Gastrocnemius medialis (tissue), 4 donors: ENCODE data around the gene SLC5A10. TPM values are rescaled to one million over a fixed set of nuclear protein-coding genes. Genes with fewer than 3 reads are reported as not detected.

Experiments used
- ATAC-seq, 2 donors: fragments of 150-250 bp; one replicate each; pipeline ENCODE4 v1.9.1; 2016
- DNase-seq, 2 donors: peaks; one replicate each; pipeline ENCODE4 v3.0.0-alpha.2; 2019
- H3K27ac ChIP-seq, 4 donors: fragments of 200-600 bp; sonication (generic); 1 replicate in 1 of 4; 2 replicates in 3 of 4; pipeline ENCODE4 v1.5.1; 2016 to 2018; ENCODE audit warnings: mild to moderate bottlenecking in 2 of 4, moderate library complexity in 1 of 4
- H3K27me3 ChIP-seq, 3 donors: fragments of 200-600 bp; sonication (generic) in 2 of 3; 1 replicate in 1 of 3; 2 replicates in 2 of 3; pipeline versions ENCODE4 v1.5.1 to v1.6.0; 2016 to 2019; ENCODE audit warnings: mild to moderate bottlenecking in 1 of 3, moderate library complexity in 1 of 3
- H3K36me3 ChIP-seq, 2 donors: fragments of 200-600 bp; sonication (generic) in 1 of 2; one replicate each; pipeline ENCODE4 v1.5.1; 2017 to 2018
- H3K4me1 ChIP-seq, 2 donors: fragments of 200-600 bp; sonication (generic) in 1 of 2; one replicate each; pipeline ENCODE4 v1.5.1; 2016 to 2017; ENCODE audit warnings: mild to moderate bottlenecking in 2 of 2
- H3K4me3 ChIP-seq, 4 donors: fragments of 200-600 bp; sonication (generic) in 3 of 4; 1 replicate in 1 of 4; 2 replicates in 3 of 4; pipeline ENCODE4 v1.5.1; 2016 to 2019; ENCODE audit warnings: mild to moderate bottlenecking in 2 of 4
- H3K9me3 ChIP-seq, 3 donors: fragments of 200-600 bp; sonication (generic) in 2 of 3; 1 replicate in 1 of 3; 2 replicates in 2 of 3; pipeline ENCODE4 v1.5.1; 2016 to 2019
- CTCF ChIP-seq, 5 experiments: fragments of 450-650 bp in 3 of 5; fragments of 200-600 bp in 2 of 5; sonication (generic) in 2 of 5; IDR thresholded peaks in 4 of 5; conservative IDR thresholded peaks in 1 of 5; 1 replicate in 4 of 5; 2 replicates in 1 of 5; pipeline ENCODE4 v1.5.1; 2016 to 2019; ENCODE audit warnings: antibody characterized with exemption in 5 of 5, mild to moderate bottlenecking in 3 of 5, moderate library complexity in 3 of 5
- POLR2A ChIP-seq, 2 donors: fragments of 450-650 bp; IDR thresholded peaks; one replicate each; pipeline ENCODE4 v1.6.1; 2017; ENCODE audit warnings: antibody characterized with exemption in 2 of 2, mild to moderate bottlenecking in 2 of 2, moderate library complexity in 2 of 2
- in situ Hi-C, 4 donors: fragments of 200-750 bp; cut with MboI; loops; one replicate each; pipeline versions ENCODE4 v1.15.0 to v1.8.0; 2017; ENCODE audit warnings: low sequenced_read_pairs in 4 of 4
- intact Hi-C: fragments of 100-400 bp; cut with DNase I; formaldehyde crosslinking; loops from one replicate; pipeline ENCODE4 v1.15.1; 2023; ENCODE audit warnings: low total_unique reads
- total RNA-seq, 4 donors: library from RNA; depleted of rRNA; stranded (reverse); fragments of >200 nt; gene quantifications; one replicate each; pipeline versions ENCODE4 v1.1.0 to v1.2.3, GENCODE V29; 2016

The SLC5A10 gene
- total RNA-seq, 4 donors from 2014 or later: not detected

- no peaks in the 10 kb centered on the region for H3K4me1 ChIP-seq
- no peak overlapping the region for H3K27ac ChIP-seq
- no peaks in the 10 kb centered on the region for H3K36me3 ChIP-seq
- ATAC-seq (no peak), DNase-seq (no peak)
- in situ Hi-C loops: no loop called here
- TF ChIP-seq POLR2A (IDR thresholded peaks at IDR 0.05) (no peak), CTCF (IDR thresholded peaks at IDR 0.05 in 4 of 5, conservative IDR thresholded peaks at IDR 0.05 in 1 of 5) (no peak)
- H3K4me3 ChIP-seq: no peak overlapping the region
- H3K9me3 ChIP-seq: no peaks in the 10 kb centered on the region
- intact Hi-C loops: no loop called here
- no peaks in the 10 kb centered on the region for H3K27me3 ChIP-seq
Observed at GRCh38 chr17:18985475-18985874, 33.5 kb downstream of the SLC5A10 start.

- Histone ChIP-seq H3K4me1 (no peaks in the 10 kb centered on the region), H3K9me3 (no peaks in the 10 kb centered on the region), H3K4me3 (no peak overlapping the region), H3K36me3 (no peaks in the 10 kb centered on the region), H3K27me3 (no peaks in the 10 kb centered on the region), H3K27ac (no peak overlapping the region)
- in situ Hi-C loops: no loop called here
- intact Hi-C loops: no loop called here
- ATAC-seq (no peak), DNase-seq (no peak)
- no peak for TF ChIP-seq POLR2A (IDR thresholded peaks at IDR 0.05)
- TF ChIP-seq CTCF (IDR thresholded peaks at IDR 0.05 in 4 of 5, conservative IDR thresholded peaks at IDR 0.05 in 1 of 5): no peak
Observed at GRCh38 chr17:18986541-18987229, 34.7 kb downstream of the SLC5A10 start.

- DNase-seq (no peak), ATAC-seq (no peak)
- no peak overlapping the region for H3K27ac ChIP-seq
- no peaks in the 10 kb centered on the region for H3K9me3 ChIP-seq
- intact Hi-C loops (no loop called here), in situ Hi-C loops (no loop called here)
- no peak overlapping the region for H3K4me3 ChIP-seq
- no peaks in the 10 kb centered on the region for H3K4me1 ChIP-seq
- TF ChIP-seq POLR2A (IDR thresholded peaks at IDR 0.05): no peak
- TF ChIP-seq CTCF (IDR thresholded peaks at IDR 0.05 in 4 of 5, conservative IDR thresholded peaks at IDR 0.05 in 1 of 5): no peak
- no peaks in the 10 kb centered on the region for H3K36me3 ChIP-seq
- H3K27me3 ChIP-seq: no peaks in the 10 kb centered on the region
Observed at GRCh38 chr17:18987230-18987610, 35.3 kb downstream of the SLC5A10 start.

GRCh38 chr17:18987862-18988545 is 36.0 kb downstream of the SLC5A10 start:
- no peak overlapping the region for H3K4me3 ChIP-seq
- in situ Hi-C loops (no loop called here), intact Hi-C loops (no loop called here)
- H3K27me3 ChIP-seq: no peaks in the 10 kb centered on the region
- H3K27ac ChIP-seq: no peak overlapping the region
- DNase-seq (no peak), ATAC-seq (no peak)
- H3K4me1 ChIP-seq: no peaks in the 10 kb centered on the region
- H3K36me3 ChIP-seq: no peaks in the 10 kb centered on the region
- TF ChIP-seq POLR2A (IDR thresholded peaks at IDR 0.05) (no peak), CTCF (IDR thresholded peaks at IDR 0.05 in 4 of 5, conservative IDR thresholded peaks at IDR 0.05 in 1 of 5) (no peak)
- H3K9me3 ChIP-seq: no peaks in the 10 kb centered on the region
